LoVo (cell line): ENCODE results near the gene COPS6.

Experiments used
- DNase-seq: peaks from one replicate; pipeline ENCODE4 v3.0.0-alpha.2; 2016; ENCODE audit warnings: low spot score

Gene COPS6

GRCh38 chr7:100080907-100081534, 7.7 kb upstream of the COPS6 start:
- no peak for DNase-seq

DNA sequence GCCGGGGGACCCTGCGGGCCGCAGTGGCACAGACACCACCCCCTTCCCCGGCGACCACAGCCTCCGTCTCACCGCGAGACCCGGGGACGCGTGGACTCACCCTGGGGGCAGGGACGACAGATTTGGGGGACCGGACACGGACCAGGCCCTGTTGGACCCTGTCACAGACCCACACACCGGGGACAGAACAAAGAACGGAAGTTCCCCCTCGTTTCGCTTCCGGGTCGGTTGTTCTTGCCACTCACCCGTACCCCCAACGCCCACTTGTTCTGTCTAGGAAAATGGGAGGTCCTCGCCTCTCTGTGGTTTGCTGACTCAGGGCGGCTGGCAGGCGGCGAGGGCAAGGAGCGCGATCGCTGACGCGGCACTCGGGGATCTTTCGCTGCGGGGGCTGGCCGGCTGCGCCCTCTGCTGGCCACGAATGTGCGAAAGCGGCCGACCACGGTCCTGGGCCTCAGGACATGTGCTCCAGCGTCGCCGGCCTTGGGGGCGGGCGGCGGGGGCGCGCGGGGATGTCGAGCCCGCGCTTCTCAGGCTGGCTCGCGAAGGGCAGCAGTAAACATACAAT, 7.2 kb upstream of the COPS6 start, which contains the start of gene ZNF3:
Gene ZNF3 (minus strand): TSS at position 189 of the 568 bp plus-strand sequence. CDS start 4,366 bp downstream, outside the sequence.
- DNase-seq: peak; percentile 100

DNA sequence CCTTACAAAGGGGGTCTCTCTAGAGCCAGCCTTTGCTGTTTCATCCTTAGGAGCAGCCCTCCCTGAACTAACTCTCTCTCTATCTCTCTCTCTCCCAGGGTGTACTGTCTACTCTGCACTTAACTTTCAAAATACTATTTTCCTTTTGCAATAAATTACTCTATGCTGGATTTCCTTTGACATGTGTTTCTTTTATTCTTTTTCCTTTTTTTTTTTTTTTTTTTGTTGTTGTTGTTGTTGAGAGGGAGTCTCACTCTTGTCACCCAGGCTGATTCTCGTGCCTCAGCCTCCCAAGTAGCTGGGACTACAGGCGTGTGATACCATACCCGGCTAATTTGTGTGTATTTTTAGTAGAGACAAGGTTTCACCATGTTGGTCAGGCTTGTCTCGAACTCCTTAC, 5.8 kb upstream of the COPS6 start:
- no peak for DNase-seq

- no peak for DNase-seq
Observed at GRCh38 chr7:100085515-100085914, 3.3 kb upstream of the COPS6 start.

DNA sequence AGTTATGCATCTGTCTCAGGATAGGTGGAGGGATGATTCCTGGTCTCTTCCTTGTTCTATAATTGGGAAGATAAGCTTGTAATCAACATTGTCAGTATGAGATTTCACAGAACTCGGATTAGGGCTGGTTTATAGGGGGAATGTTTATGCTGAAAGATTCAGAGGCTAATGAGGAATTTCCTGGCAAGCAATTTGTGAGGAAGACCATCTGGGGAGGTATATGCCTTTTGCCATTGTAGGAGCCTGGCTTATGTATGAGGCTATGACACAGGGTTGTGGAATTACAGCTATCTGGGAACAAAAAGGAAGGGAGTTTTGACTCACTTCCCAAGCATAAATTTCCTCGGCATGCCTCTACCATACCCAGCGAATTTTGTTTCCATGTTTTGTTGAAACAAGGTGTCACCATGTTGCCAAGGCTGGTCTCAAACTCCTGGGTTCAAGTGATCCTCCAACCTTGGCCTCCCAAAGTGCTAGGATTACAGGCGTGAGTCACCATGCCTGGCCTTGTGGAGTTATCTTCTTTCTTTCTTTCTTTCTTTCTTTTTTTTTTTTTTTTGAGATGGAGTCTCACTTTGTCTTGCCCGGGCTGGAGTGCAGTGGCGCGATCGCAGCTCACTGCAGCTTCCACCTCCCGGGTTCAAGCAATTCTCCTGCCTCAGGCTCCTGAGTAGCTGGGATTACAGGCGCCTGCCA, 1.6 kb upstream of the COPS6 start:
- peak; percentile 51 for DNase-seq

GRCh38 chr7:100088095-100088620, 611 bp upstream of the COPS6 start:
- no peak for DNase-seq

- DNase-seq: no peak
Observed at GRCh38 chr7:100089458-100090196, 858 bp downstream of the COPS6 start.

DNA sequence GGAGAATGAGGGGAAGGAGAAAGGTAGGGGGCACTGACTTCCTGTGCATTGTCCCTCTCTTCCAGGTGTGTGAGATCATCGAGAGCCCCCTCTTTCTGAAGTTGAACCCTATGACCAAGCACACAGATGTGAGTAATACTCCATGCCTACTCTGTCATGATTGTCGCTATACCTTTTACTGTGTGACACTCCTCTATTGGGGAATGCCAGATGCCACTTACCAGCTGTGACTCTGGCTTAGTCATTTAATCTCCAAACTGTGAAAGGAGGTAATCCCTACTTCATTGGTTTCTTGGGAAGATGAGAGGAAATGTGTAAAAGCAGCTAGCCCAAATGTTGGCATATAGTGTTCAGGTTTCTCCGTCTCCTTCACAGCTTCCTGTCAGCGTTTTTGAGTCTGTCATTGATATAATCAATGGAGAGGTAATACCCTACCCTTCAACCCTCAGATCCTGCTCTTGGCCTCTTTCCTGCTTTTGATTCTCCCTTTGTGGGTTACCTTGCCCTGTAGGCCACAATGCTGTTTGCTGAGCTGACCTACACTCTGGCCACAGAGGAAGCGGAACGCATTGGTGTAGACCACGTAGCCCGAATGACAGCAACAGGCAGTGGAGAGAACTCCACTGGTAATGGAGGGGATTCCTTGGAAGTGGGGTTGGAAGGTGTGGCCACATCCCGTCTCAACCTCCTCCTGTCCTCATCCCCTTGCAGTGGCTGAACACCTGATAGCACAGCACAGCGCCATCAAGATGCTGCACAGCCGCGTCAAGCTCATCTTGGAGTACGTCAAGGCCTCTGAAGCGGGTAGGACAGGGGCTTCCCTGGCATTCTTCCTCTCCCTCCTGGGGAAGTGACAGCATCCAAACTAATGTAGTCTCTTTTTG, 2.0 kb downstream of the COPS6 start:
- no peak for DNase-seq

GRCh38 chr7:100091411-100092181, 2.8 kb downstream of the COPS6 start:
- DNase-seq: no peak

GRCh38 chr7:100093054-100093453, 4.3 kb downstream of the COPS6 start:
- DNase-seq: no peak

DNA sequence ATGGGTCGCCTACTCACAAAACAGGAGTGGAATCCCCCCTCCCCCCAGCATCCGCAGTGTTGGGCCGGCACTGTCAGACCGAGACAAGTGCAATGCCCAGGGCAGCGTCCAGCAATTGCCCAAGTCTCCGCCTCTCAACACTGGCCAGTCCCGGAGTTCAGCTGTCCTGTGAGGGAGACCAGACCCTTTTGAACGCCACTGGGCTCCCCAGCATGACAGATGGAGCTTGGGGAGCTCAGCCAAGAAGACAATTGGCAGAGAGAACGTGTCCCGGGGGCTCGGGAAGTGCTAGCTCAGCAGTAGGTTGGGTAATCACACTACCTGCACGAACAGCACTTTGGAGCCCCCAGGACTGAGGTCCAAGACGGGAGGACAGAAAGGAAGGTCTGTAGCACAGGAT, 4.7 kb downstream of the COPS6 start:
- no peak for DNase-seq

- no peak for DNase-seq
Observed at GRCh38 chr7:100093925-100094486, 5.2 kb downstream of the COPS6 start.

DNA sequence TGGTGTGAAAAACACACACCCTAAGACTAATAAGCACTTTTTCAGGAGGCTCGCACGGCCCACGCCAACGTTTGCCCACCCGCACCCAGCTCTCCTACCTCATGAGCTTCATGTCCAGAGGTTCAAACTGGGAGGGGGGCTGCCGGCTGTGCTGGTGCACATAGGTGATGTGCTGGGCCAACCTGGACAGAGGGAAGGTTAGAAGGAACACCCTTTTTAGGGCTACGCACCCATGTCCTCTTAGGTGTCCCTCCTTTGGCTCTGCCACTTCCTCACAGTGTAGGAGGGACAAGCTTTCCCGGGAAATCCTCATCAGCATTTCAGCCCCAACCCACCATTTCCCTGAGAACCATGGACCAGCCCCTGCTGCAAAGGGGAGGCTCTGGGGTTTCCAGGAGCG, 6.5 kb downstream of the COPS6 start:
- DNase-seq: no peak

GRCh38 chr7:100095704-100096103, 6.9 kb downstream of the COPS6 start:
- no peak for DNase-seq

- no peak for DNase-seq
Observed at GRCh38 chr7:100098913-100099312, 10.1 kb downstream of the COPS6 start.

GRCh38 chr7:100099452-100099851, 10.7 kb downstream of the COPS6 start:
- no peak for DNase-seq

DNA sequence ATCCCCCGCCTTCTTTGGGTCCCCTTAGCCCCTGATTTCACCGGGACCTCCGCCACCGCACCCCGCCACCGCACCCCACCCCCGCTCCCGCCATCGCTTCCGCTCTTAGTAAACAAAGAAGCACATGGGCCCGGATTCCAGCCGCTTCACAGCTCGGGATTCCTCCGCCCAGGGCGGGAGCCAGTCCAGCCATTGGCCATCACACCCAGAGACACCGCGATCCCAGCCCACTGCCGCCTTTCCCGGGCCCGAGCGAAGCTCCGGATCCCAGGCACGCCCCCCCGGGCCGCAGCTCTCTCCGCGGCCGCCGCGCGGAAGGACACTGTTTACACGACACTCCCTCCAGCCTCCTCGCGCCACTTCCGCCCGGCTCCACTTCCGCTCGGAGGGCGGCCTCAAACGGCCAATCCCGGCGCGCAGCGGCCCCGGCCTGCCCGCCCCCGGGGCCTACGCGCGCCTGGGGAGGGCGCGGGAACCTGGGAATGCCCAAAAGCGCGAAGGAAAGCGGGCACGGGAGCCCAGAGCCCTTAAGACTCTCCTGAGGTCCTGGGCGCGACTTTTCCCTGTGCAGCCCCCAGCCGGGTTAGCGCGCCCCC, 11.7 kb downstream of the COPS6 start:
- peak; percentile 99 for DNase-seq

- peak; percentile 100 for DNase-seq
Observed at GRCh38 chr7:100101016-100101862, 12.5 kb downstream of the COPS6 start, which contains the start of the genes AP4M1 and MCM7. Gene AP4M1 (plus strand): TSS chr7:100101643. CDS start chr7:100101715, 72 bp downstream. Gene MCM7 (minus strand): TSS chr7:100101397. CDS start chr7:100101294, 103 bp downstream.
